BLaER1 treated with 17β-estradiol and CSF1 and Interleukin-3, amounts not matched to agents 10 nM and 100 nM (cell line): ENCODE data around the gene ZNF215.
"Not testable (repeated sequence)": the region's sequence is repeated elsewhere in the genome, so short reads cannot be mapped to it uniquely, and the experiment has no call there.

ENCODE experiments used
- H3K27ac ChIP-seq, 11 experiments: shearing (Covaris generic); formaldehyde crosslinking; 2 replicates each; pipeline ENCODE4 v1.8.1; 2022
- H3K27me3 ChIP-seq, 11 experiments: shearing (Covaris generic); formaldehyde crosslinking; 2 replicates each; pipeline ENCODE4 v1.8.1; 2022
- H3K36me3 ChIP-seq, 11 experiments: shearing (Covaris generic); formaldehyde crosslinking; 2 replicates each; pipeline ENCODE4 v1.8.1; 2022
- H3K4me1 ChIP-seq, 10 experiments: shearing (Covaris generic); formaldehyde crosslinking; 2 replicates each; pipeline ENCODE4 v1.8.1; 2022
- H3K4me2 ChIP-seq, 11 experiments: shearing (Covaris generic); formaldehyde crosslinking; 2 replicates each; pipeline ENCODE4 v1.8.1; 2022
- H3K4me3 ChIP-seq, 10 experiments: shearing (Covaris generic); formaldehyde crosslinking; 2 replicates each; pipeline ENCODE4 v1.8.1; 2022
- H3K9ac ChIP-seq, 11 experiments: shearing (Covaris generic); formaldehyde crosslinking; 2 replicates each; pipeline ENCODE4 v1.8.1; 2022
- H3K9me3 ChIP-seq, 11 experiments: shearing (Covaris generic); formaldehyde crosslinking; replicated peaks in 1 of 11; 2 replicates each; pipeline ENCODE4 v1.8.1; 2022
- H4K20me1 ChIP-seq, 11 experiments: shearing (Covaris generic); formaldehyde crosslinking; 2 replicates each; pipeline ENCODE4 v1.8.1; 2022
- Cebpa-rat ChIP-seq, 11 experiments: shearing (Covaris generic); IDR thresholded peaks; 2 replicates each; pipeline ENCODE4 v1.8.1; 2022

ZNF215 gene

DNA sequence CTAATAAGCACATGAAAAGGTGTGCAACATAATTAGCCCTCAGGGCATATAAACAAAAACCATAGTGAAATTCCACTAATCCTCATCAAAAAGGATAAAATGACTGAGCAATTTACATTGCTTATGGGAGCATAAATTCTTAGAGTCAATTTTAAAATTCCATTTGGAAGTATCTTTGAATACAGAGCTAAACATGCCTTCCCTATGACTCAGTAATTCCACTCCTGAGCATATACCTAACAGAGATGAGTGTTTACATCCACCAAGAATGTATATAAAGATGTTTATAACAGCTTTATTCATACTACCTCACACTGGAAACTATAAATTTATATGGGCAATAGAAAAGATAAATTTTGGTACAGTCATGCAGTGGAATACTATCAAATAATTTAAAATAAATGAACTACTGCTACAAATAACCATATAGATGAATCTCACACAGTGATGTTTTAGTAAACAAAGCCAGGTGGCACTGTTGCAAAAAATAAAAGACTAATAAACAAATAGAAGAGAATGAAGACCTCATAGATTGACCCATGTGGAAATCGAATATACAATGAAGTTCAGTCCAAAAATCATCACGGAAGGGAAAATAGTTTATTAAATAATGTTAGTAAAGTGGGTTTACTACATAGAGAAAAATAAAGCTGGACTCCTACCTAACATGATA lies 25.8 kb upstream of the ZNF215 start:
- H3K36me3 ChIP-seq: no peaks in the 10 kb centered on the region
- H3K27me3 ChIP-seq: no peaks in the 10 kb centered on the region
- no peak for TF ChIP-seq Cebpa-rat (IDR thresholded peaks at IDR 0.05)
- H3K27ac ChIP-seq: no peak overlapping the region
- no peak overlapping the region for H3K4me3 ChIP-seq
- no peaks in the 10 kb centered on the region for H4K20me1 ChIP-seq
- H3K9ac ChIP-seq: no peak overlapping the region
- H3K9me3 ChIP-seq: peaks cover 4 to 15% (median 10%) of the 10 kb centered on the region in 11 experiments; a peak in 14 of 22 replicates
- no peak overlapping the region for H3K4me2 ChIP-seq
- H3K4me1 ChIP-seq: no peaks in the 10 kb centered on the region

DNA sequence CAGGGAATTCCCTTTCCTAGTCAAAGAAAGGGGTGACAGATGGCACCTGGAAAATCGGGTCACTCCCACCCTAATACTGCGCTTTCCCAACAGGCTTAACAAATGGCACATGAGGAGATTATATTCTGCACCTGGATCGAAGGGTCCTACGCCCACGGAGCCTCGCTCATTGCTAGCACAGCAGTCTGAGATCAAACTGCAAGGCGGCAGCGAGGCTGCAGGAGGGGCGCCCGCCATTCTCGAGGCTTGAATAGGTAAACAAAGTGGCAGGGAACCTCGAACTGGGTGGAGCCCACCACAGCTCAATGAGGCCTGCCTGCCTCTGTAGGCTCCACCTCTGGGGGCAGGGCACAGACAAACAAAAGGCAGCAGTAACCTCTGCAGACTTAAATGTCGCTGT lies 21.4 kb upstream of the ZNF215 start:
- H3K4me2 ChIP-seq, H3K36me3 ChIP-seq, H4K20me1 ChIP-seq, H3K27me3 ChIP-seq, H3K4me1 ChIP-seq, H3K4me3 ChIP-seq, H3K9ac ChIP-seq, H3K27ac ChIP-seq: not testable (repeated sequence)
- H3K9me3 ChIP-seq: peaks cover 4 to 15% (median 10%) of the 10 kb centered on the region in 11 experiments; a peak in 14 of 22 replicates

DNA sequence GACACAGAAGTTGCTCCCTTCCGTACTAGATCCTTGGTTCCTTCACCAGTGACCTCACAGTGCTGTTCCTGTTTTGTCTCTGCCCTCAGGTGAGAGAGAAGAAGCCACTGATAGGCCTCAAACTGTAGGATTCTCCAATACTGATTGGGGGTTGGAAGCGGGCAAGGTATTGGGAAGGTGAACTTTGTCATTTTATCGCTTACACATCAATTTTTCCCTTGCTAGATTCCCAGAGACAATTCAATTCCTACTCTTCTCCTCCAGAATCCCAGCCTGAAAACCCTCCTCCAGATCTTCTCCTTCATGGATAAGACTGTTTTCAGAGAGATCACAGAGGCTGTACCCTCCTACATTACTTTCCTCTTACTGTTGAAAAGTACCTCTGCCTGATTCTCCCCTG lies 14.8 kb upstream of the ZNF215 start:
- H3K4me3 ChIP-seq: no peak overlapping the region
- H3K27me3 ChIP-seq: no peaks in the 10 kb centered on the region
- TF ChIP-seq Cebpa-rat (IDR thresholded peaks at IDR 0.05): no peak
- no peak overlapping the region for H3K4me2 ChIP-seq
- no peaks in the 10 kb centered on the region for H4K20me1 ChIP-seq
- H3K36me3 ChIP-seq: no peaks in the 10 kb centered on the region
- H3K9ac ChIP-seq: no peak overlapping the region
- no peak overlapping the region for H3K27ac ChIP-seq
- no peaks in the 10 kb centered on the region for H3K9me3 ChIP-seq
- no peaks in the 10 kb centered on the region for H3K4me1 ChIP-seq

DNA sequence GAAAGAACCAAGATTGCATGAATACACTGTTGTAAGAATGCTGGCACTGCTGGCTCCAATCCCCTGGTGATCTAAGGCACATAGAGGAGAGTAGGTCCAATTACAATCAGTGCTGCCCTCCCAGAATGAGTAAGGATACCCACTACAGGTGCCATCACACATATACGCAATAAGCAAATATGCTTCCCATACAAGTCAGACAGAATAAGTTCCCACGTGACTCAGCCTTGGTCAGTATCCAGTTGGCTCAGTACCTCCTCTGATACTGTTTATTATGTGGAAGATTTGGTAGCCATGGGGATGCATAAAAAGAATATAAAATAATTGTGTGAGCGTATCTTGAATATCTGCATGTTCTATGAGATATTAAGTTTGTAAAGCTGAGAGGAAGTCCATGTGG lies 14.3 kb upstream of the ZNF215 start:
- H3K4me1 ChIP-seq: no peaks in the 10 kb centered on the region
- no peak overlapping the region for H3K4me3 ChIP-seq
- no peaks in the 10 kb centered on the region for H3K9me3 ChIP-seq
- no peaks in the 10 kb centered on the region for H3K36me3 ChIP-seq
- no peak for TF ChIP-seq Cebpa-rat (IDR thresholded peaks at IDR 0.05)
- H3K4me2 ChIP-seq: no peak overlapping the region
- H3K9ac ChIP-seq: no peak overlapping the region
- no peaks in the 10 kb centered on the region for H3K27me3 ChIP-seq
- no peaks in the 10 kb centered on the region for H4K20me1 ChIP-seq
- no peak overlapping the region for H3K27ac ChIP-seq

- no peak overlapping the region for H3K4me2 ChIP-seq
- H3K9ac ChIP-seq: no peak overlapping the region
- H3K27ac ChIP-seq: no peak overlapping the region
- H3K4me1 ChIP-seq: no peaks in the 10 kb centered on the region
- H4K20me1 ChIP-seq: no peaks in the 10 kb centered on the region
- no peak for TF ChIP-seq Cebpa-rat (IDR thresholded peaks at IDR 0.05)
- peaks cover 0 to 7% (median 0%) of the 10 kb centered on the region in 11 experiments; a peak in 3 of 22 replicates for H3K9me3 ChIP-seq
- no peaks in the 10 kb centered on the region for H3K27me3 ChIP-seq
- no peaks in the 10 kb centered on the region for H3K36me3 ChIP-seq
- H3K4me3 ChIP-seq: no peak overlapping the region
Observed at GRCh38 chr11:6919698-6920097, 6.5 kb upstream of the ZNF215 start.

DNA sequence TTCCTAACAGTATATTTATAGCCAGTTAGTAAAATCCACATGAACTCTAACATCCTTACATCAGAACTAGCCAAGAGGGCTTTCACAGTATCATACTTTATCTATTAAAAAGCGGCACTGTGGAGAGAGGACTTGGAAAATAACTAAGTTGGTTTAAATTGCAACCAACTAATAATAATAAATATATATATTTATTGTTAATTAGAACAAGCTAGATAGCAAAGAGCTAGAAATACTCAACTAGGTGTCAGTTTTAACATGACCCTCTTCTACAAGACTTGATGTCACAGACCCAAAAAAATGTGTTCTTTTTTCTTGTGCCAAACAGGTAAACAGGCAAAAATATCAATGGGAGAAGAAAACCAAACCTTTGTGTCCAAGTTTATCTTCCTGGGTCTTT lies 5.5 kb upstream of the ZNF215 start, which contains the start of gene OR2D3:
OR2D3 (plus strand) TSS at position 301 of the 400 bp plus-strand sequence; CDS start at position 301, 0 bp downstream.
- Histone ChIP-seq H3K36me3 (no peaks in the 10 kb centered on the region), H3K27me3 (no peaks in the 10 kb centered on the region), H3K4me1 (no peaks in the 10 kb centered on the region), H3K9ac (no peak within 1 kb of the TSS), H3K9me3 (peaks cover 0 to 7% (median 0%) of the 10 kb centered on the region in 11 experiments; a peak in 4 of 22 replicates), H4K20me1 (no peaks in the 10 kb centered on the region), H3K27ac (no peak within 1 kb of the TSS), H3K4me3 (no peak within 1 kb of the TSS), H3K4me2 (no peak within 1 kb of the TSS)
- TF ChIP-seq Cebpa-rat (IDR thresholded peaks at IDR 0.05): no peak

DNA sequence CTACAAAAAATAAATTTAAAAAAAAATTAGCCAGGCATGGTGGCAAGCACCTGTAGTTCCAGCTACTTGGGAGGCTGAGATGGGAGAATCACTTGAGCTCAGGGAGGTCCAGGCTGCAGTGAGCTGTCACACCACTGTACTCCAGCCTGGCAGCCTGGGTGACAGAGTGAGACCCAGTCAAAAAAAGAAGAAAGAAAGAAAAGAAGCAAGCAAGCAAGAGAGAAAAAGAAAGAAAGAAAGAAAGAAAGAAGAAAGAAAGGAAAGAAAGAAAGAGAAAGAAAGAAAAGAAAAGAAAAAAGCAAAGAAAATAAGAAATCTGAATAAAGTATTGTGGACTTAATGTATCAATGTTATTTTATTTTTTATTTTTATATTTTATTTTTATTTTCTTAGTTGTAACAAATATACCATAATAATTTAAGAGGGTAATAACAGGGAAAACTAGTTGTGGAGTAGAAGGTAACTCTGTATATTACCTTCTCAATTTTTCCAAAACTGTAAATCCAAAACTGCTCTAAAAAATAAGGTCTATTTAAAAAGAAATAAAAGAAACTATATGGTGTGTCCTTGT lies 1.1 kb upstream of the ZNF215 start:
- H3K9me3 ChIP-seq: peaks cover 0 to 10% (median 7%) of the 10 kb centered on the region in 11 experiments; a peak in 13 of 22 replicates
- H3K4me1 ChIP-seq: no peaks in the 10 kb centered on the region
- H3K27ac ChIP-seq: no peak overlapping the region
- no peak for TF ChIP-seq Cebpa-rat (IDR thresholded peaks at IDR 0.05)
- H3K4me3 ChIP-seq: no peak overlapping the region
- no peaks in the 10 kb centered on the region for H3K27me3 ChIP-seq
- H3K36me3 ChIP-seq: no peaks in the 10 kb centered on the region
- H3K4me2 ChIP-seq: no peak overlapping the region
- H4K20me1 ChIP-seq: no peaks in the 10 kb centered on the region
- no peak overlapping the region for H3K9ac ChIP-seq

DNA sequence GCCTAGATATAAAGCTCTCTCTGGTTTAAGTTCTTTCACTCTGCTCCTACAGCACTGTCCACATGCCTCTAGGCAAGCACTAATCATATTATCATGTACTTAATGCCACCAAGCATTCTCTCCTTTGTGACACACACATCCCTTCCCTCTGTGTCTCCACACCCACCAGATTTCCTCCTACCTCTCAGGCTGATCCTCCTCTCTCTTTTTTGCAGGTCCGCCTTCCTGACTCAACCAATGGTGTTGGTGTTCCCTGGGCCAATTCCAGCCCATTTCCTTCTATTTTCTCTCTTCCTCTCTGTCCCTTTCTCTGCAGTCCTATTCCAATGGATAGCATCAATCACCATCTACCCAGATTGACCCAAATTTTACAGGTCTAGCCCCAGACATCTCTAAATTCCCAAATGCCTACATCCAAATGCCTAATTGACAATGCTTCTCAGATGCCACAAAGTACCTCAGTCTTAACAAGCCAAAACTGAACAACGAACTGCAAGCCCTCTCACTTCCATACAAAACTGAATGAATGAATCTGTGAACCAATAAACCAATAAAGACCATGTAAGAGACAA lies 504 bp upstream of the ZNF215 start:
- H3K4me1 ChIP-seq: no peaks in the 10 kb centered on the region
- TF ChIP-seq Cebpa-rat (IDR thresholded peaks at IDR 0.05): no peak
- no peak overlapping the region for H3K9ac ChIP-seq
- H3K27me3 ChIP-seq: no peaks in the 10 kb centered on the region
- no peak overlapping the region for H3K27ac ChIP-seq
- no peaks in the 10 kb centered on the region for H4K20me1 ChIP-seq
- no peak overlapping the region for H3K4me2 ChIP-seq
- H3K4me3 ChIP-seq: no peak overlapping the region
- H3K36me3 ChIP-seq: no peaks in the 10 kb centered on the region
- H3K9me3 ChIP-seq: peaks cover 0 to 9% (median 7%) of the 10 kb centered on the region in 11 experiments; a peak in 12 of 22 replicates

DNA sequence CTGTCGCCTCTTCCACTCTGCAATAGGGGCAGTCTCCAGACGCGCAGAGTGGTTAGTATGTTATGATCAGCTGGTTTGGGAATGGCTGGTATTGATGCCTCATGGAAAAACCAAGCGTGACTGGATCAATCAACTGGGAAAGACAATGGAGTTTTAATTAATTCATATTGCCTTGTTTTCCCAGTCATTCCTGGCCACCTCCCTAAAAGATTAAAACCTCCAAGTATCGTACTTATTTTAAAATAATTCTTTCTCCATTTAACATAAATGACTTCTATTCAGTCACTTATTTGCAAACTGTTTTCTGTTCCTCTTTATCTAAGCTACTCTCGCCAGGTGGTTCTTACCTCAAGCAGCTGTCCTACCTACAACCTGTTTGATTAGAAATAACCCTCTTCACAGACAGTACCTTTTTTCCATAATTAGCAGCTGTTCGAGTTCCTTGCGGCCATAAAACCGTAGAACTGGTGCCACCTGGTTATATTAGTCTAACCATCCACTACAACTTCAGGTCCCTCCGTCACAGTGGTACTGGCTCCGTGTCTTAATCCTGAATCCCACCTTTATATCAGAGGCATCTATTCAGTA lies 898 bp downstream of the ZNF215 start:
- TF ChIP-seq Cebpa-rat (IDR thresholded peaks at IDR 0.05): no peak
- Histone ChIP-seq H3K9ac (no peak overlapping the region), H3K9me3 (peaks cover 0 to 9% (median 7%) of the 10 kb centered on the region in 11 experiments; a peak in 12 of 22 replicates), H3K27me3 (no peaks in the 10 kb centered on the region), H3K4me1 (no peaks in the 10 kb centered on the region), H3K4me2 (no peak overlapping the region), H4K20me1 (no peaks in the 10 kb centered on the region), H3K27ac (no peak overlapping the region), H3K4me3 (no peak overlapping the region), H3K36me3 (no peaks in the 10 kb centered on the region)
